CD4-positive, alpha-beta T cell (primary cell): ENCODE measurements around the gene CREB3L2. TPM values are rescaled to one million over a fixed set of nuclear protein-coding genes. Genes with fewer than 3 reads are reported as not detected.

Experiments
- ATAC-seq: fragments of 200-7000 bp; cut with Tn5 transposase; one replicate; pipeline ENCODE4 v1.10.0; 2022; ENCODE audit warnings: mild to moderate bottlenecking; ENCODE audit not compliant: poor library complexity
- CTCF ChIA-PET: fragments of 350-600 bp; sonication (Branson Sonifier 250); formaldehyde crosslinking; loops from one replicate; lab custom pipeline; 2021; ENCODE audit warnings: antibody characterized with exemption, inconsistent platforms; lab: Charles Lee
- POLR2A ChIA-PET: fragments of 350-600 bp; sonication (Branson Sonifier 250); formaldehyde crosslinking; loops from one replicate; lab custom pipeline; 2021; ENCODE audit warnings: antibody characterized with exemption, inconsistent platforms; lab: Charles Lee
- DNase-seq, 14 experiments: peaks; one replicate each; pipeline ENCODE4 v3.0.0-alpha.2; 2013 to 2020; ENCODE audit warnings: mixed read lengths in 2 of 14
- H3K27ac ChIP-seq, 2 donors: one replicate each; pipeline versions ENCODE4 v1.5.1 to v1.7.0; 2013; ENCODE audit warnings: low read length in 2 of 2, low read depth in 1 of 2, mild to moderate bottlenecking in 1 of 2
- H3K27me3 ChIP-seq, 2 experiments: 1 replicate in 1 of 2; 2 replicates in 1 of 2; pipeline versions ENCODE4 v1.6.1 to v1.7.0; 2013; ENCODE audit warnings: low read length in 2 of 2, control low read depth in 1 of 2, mild to moderate bottlenecking in 1 of 2, moderate library complexity in 1 of 2; ENCODE audit not compliant: insufficient read depth in 2 of 2, control insufficient read depth in 1 of 2
- H3K36me3 ChIP-seq: one replicate; pipeline ENCODE4 v1.6.1; 2013; ENCODE audit warnings: low read length, control low read depth; ENCODE audit not compliant: insufficient read depth
- H3K4me1 ChIP-seq: one replicate; pipeline ENCODE4 v1.6.1; 2013; ENCODE audit warnings: low read length, control low read depth; ENCODE audit not compliant: insufficient read depth
- H3K4me3 ChIP-seq: one replicate; pipeline ENCODE4 v1.5.1; 2013; ENCODE audit warnings: mild to moderate bottlenecking, low read length, moderate library complexity
- H3K9me3 ChIP-seq, 2 experiments: 1 replicate in 1 of 2; 2 replicates in 1 of 2; pipeline versions ENCODE4 v1.6.1 to v1.7.0; 2013; ENCODE audit warnings: low read length in 2 of 2, mild to moderate bottlenecking in 2 of 2, control low read depth in 1 of 2, moderate library complexity in 1 of 2; ENCODE audit not compliant: control insufficient read depth in 1 of 2, insufficient read depth in 1 of 2
- H3K27ac Mint-ChIP-seq: one replicate; pipeline ENCODE4 v1.8.0; 2020; ENCODE audit warnings: mixed read lengths
- H3K27me3 Mint-ChIP-seq: one replicate; pipeline ENCODE4 v1.8.0; 2021; ENCODE audit warnings: mixed read lengths
- H3K36me3 Mint-ChIP-seq: one replicate; pipeline ENCODE4 v1.8.0; 2021; ENCODE audit warnings: low read depth, mixed read lengths
- H3K4me1 Mint-ChIP-seq: one replicate; pipeline ENCODE4 v1.8.0; 2021; ENCODE audit warnings: low read depth, mixed read lengths
- H3K4me3 Mint-ChIP-seq: one replicate; pipeline ENCODE4 v1.8.0; 2020; ENCODE audit warnings: mild to moderate bottlenecking, mixed read lengths
- H3K9me3 Mint-ChIP-seq: one replicate; pipeline ENCODE4 v1.8.0; 2020; ENCODE audit warnings: mixed read lengths
- intact Hi-C, 2 experiments: fragments of 100-400 bp; cut with DNase I in 1 of 2; cut with micrococcal nuclease in 1 of 2; formaldehyde crosslinking; loops; one replicate each; pipeline versions ENCODE4 v1.15.1 to v1.9.0; 2023 to 2025; cut with DNase I, micrococcal nuclease
- total RNA-seq, 174 experiments: library from RNA in 2 of 174; stranded (reverse) in 2 of 174; gene quantifications; one replicate each; pipeline ENCODE4 v1.2.3 and lab custom pipeline; 2021 to 2026
- TF ChIP-seq, protein P1 (sequence below): fragments of 200-600 bp; IDR thresholded peaks from one replicate; pipeline ENCODE4 v1.8.0; 2022; ENCODE audit warnings: antibody characterized with exemption, mild to moderate bottlenecking

The CREB3L2 gene
- total RNA-seq, 2 experiments from 2014 or later = 11.7 to 12.9 TPM

DNA sequence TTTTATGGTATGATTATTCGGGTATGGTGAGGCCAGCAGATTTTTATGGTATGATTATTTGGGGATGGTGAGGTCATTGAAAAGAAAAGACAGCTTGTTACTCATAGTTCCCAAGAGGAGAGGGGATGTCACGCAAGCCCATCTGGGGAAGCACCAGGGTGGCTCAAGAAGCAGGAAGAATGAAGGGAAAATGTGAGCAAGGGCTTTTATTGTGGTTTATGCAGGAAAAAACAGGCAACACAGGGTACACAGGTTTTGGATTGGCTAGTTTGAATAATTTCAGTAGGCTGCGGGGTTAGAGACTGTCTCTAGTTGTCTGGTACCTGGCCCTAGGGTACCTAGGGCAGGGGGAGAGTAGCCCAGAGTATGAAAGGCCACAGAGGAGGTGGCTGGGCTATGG is 128.4 kb downstream of the CREB3L2 start:
- Mint-ChIP-seq H3K9me3 (no peaks in the 10 kb centered on the region), H3K4me1 (no peaks in the 10 kb centered on the region), H3K36me3 (peaks cover 36% of the 10 kb centered on the region), H3K27me3 (no peaks in the 10 kb centered on the region), H3K27ac (no peak overlapping the region), H3K4me3 (no peak overlapping the region)
- Histone ChIP-seq H3K27ac (no peak overlapping the region), H3K9me3 (no peaks in the 10 kb centered on the region), H3K4me1 (no peaks in the 10 kb centered on the region), H3K36me3 (peaks cover 23% of the 10 kb centered on the region), H3K27me3 (no peaks in the 10 kb centered on the region), H3K4me3 (no peak overlapping the region)
- DNase-seq (no peak), ATAC-seq (no peak)
- TF ChIP-seq, protein P1, sequence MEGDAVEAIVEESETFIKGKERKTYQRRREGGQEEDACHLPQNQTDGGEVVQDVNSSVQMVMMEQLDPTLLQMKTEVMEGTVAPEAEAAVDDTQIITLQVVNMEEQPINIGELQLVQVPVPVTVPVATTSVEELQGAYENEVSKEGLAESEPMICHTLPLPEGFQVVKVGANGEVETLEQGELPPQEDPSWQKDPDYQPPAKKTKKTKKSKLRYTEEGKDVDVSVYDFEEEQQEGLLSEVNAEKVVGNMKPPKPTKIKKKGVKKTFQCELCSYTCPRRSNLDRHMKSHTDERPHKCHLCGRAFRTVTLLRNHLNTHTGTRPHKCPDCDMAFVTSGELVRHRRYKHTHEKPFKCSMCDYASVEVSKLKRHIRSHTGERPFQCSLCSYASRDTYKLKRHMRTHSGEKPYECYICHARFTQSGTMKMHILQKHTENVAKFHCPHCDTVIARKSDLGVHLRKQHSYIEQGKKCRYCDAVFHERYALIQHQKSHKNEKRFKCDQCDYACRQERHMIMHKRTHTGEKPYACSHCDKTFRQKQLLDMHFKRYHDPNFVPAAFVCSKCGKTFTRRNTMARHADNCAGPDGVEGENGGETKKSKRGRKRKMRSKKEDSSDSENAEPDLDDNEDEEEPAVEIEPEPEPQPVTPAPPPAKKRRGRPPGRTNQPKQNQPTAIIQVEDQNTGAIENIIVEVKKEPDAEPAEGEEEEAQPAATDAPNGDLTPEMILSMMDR = no peak
- POLR2A ChIA-PET = no interaction called here
- CTCF ChIA-PET = no interaction called here
- intact Hi-C loops = no loop called here

DNA sequence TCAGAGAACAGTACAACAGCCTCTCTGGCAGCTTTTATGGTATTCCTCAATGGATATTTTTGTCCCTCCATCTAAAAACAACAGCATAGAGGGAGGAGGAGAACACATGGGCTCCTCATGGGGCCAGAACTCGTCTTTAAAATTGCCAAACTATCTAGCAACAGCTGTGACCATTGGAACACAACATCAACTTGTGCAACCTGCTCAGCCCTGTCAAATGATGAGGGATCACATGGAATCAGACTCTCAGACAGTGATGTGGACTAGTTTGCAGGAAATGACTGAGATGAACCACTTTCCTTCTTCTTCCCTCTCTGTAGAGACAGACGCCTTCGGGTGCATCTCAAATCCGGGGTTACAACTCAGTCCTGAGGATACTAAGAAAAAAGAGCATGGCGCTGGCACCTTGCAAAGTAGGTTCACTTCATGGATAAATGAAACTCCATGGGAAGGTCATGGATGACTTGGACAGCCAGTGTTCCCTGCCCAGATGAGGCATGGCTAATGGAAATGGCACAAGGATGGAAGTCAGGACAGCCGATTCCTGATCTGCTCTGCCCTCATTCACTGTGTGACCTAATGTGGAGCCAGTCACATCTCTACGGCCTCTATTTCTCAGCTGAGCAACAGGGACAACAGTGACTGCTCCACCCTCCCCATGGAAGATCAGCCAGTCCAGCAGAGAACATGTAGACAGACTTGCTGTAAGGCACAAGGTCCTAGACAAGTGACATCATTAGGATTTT is 130.5 kb downstream of the CREB3L2 start:
- H3K27ac ChIP-seq = no peak overlapping the region
- H3K9me3 Mint-ChIP-seq = peaks cover 2% of the 10 kb centered on the region
- ATAC-seq (no peak), DNase-seq (no peak)
- peaks cover 19% of the 10 kb centered on the region for H3K36me3 ChIP-seq
- H3K4me1 ChIP-seq = no peaks in the 10 kb centered on the region
- no peaks in the 10 kb centered on the region for H3K4me1 Mint-ChIP-seq
- H3K36me3 Mint-ChIP-seq = peaks cover 36% of the 10 kb centered on the region
- ChIA-PET CTCF (no interaction called here), POLR2A (no interaction called here)
- no peaks in the 10 kb centered on the region for H3K27me3 ChIP-seq
- H3K4me3 ChIP-seq = no peak overlapping the region
- intact Hi-C loops = no loop called here
- no peaks in the 10 kb centered on the region for H3K27me3 Mint-ChIP-seq
- TF ChIP-seq, protein P1 = no peak
- no peak overlapping the region for H3K27ac Mint-ChIP-seq
- H3K4me3 Mint-ChIP-seq = no peak overlapping the region
- peaks cover 0 to 5% of the 10 kb centered on the region in 2 experiments for H3K9me3 ChIP-seq

- no peak overlapping the region for H3K27ac ChIP-seq
- H3K4me1 Mint-ChIP-seq = no peaks in the 10 kb centered on the region
These were observed 131.2 kb downstream of the CREB3L2 start for GRCh38 chr7:137870684-137871083.

More at GRCh38 chr7:137870684-137871083, 131.2 kb downstream of the CREB3L2 start:
- Histone ChIP-seq H3K4me1 (no peaks in the 10 kb centered on the region), H3K4me3 (no peak overlapping the region), H3K9me3 (peaks cover 0 to 11% of the 10 kb centered on the region in 2 experiments), H3K36me3 (peaks cover 20% of the 10 kb centered on the region), H3K27me3 (no peaks in the 10 kb centered on the region)
- intact Hi-C loops = no loop called here
- H3K27ac Mint-ChIP-seq = no peak overlapping the region
- TF ChIP-seq, protein P1 = no peak
- ATAC-seq = no peak
- H3K4me3 Mint-ChIP-seq = no peak overlapping the region
- peaks cover 42% of the 10 kb centered on the region for H3K36me3 Mint-ChIP-seq
- peaks cover 4% of the 10 kb centered on the region for H3K9me3 Mint-ChIP-seq
- ChIA-PET CTCF (interaction anchor here (1.2 kb wide), 1 partner anchor 33 kb away, joined by 3 read pairs; no protein-coding TSS in a partner anchor), POLR2A (no interaction called here)
- H3K27me3 Mint-ChIP-seq = no peaks in the 10 kb centered on the region
- no peak for DNase-seq
